B cell (primary cell): ENCODE measurements around the gene PON3. TPM values are rescaled to one million over a fixed set of nuclear protein-coding genes. Genes with fewer than 3 reads are reported as not detected.

ENCODE experiments used
- ATAC-seq: fragments of 200-7000 bp; cut with Tn5 transposase; one replicate; pipeline ENCODE4 v1.10.0; 2021; ENCODE audit warnings: low read depth, mild to moderate bottlenecking, moderate number of reproducible peaks, moderate library complexity
- CTCF ChIA-PET: fragments of 350-600 bp; sonication (Branson Sonifier 250); formaldehyde crosslinking; loops from one replicate; lab custom pipeline; 2021; ENCODE audit warnings: antibody characterized with exemption, inconsistent platforms; lab: Charles Lee
- POLR2A ChIA-PET: fragments of 350-600 bp; sonication (Branson Sonifier 250); formaldehyde crosslinking; loops from one replicate; lab custom pipeline; 2021; ENCODE audit warnings: antibody characterized with exemption; lab: Charles Lee
- DNase-seq: peaks from one replicate; pipeline ENCODE4 v3.0.0; 2013
- H2AFZ ChIP-seq: 2 replicates; pipeline ENCODE4 v1.6.1; 2012; ENCODE audit warnings: mild to moderate bottlenecking, low read depth, low read length; ENCODE audit not compliant: insufficient read depth, poor library complexity, severe bottlenecking
- H3K27ac ChIP-seq, 2 donors: 1 replicate in 1 of 2; 2 replicates in 1 of 2; pipeline ENCODE4 v1.5.1; 2012 to 2013; ENCODE audit warnings: low read length in 2 of 2, mild to moderate bottlenecking in 2 of 2, moderate library complexity in 1 of 2
- H3K27me3 ChIP-seq, 4 experiments: fragments of 200-600 bp in 1 of 4; sonication (generic) in 1 of 4; replicated peaks in 1 of 4; 1 replicate in 2 of 4; 2 replicates in 2 of 4; pipeline versions ENCODE4 v1.6.1 to v1.7.0; 2013 to 2016; ENCODE audit warnings: low read length in 3 of 4, mild to moderate bottlenecking in 2 of 4, mixed read lengths in 1 of 4, moderate library complexity in 1 of 4; ENCODE audit not compliant: insufficient read depth in 4 of 4, control insufficient read depth in 3 of 4; ENCODE audit errors: control extremely low read depth in 1 of 4
- H3K36me3 ChIP-seq, 2 experiments: replicated peaks in 1 of 2; 1 replicate in 1 of 2; 2 replicates in 1 of 2; pipeline versions ENCODE4 v1.6.1 to v1.7.1; 2013; ENCODE audit warnings: low read length in 1 of 2; ENCODE audit not compliant: insufficient read depth in 2 of 2, control insufficient read depth in 1 of 2; ENCODE audit errors: control extremely low read depth in 1 of 2, extremely low read depth in 1 of 2
- H3K4me1 ChIP-seq, 2 donors: fragments of 200-600 bp in 1 of 2; sonication (generic) in 1 of 2; 1 replicate in 1 of 2; 2 replicates in 1 of 2; pipeline versions ENCODE4 v1.5.1 to v1.6.1; 2013 to 2017; ENCODE audit warnings: low read length in 2 of 2; ENCODE audit not compliant: control insufficient read depth in 2 of 2, insufficient read depth in 2 of 2
- H3K4me2 ChIP-seq: replicated peaks from 2 replicates; pipeline ENCODE3; 2012; ENCODE audit warnings: mild to moderate bottlenecking, low read depth, low read length; ENCODE audit not compliant: poor library complexity, severe bottlenecking
- H3K4me3 ChIP-seq, 5 experiments: fragments of 200-600 bp in 1 of 5; sonication (generic) in 1 of 5; 1 replicate in 3 of 5; 2 replicates in 2 of 5; pipeline versions ENCODE4 v1.5.1 to v1.7.0; 2011 to 2016; ENCODE audit warnings: low read length in 4 of 5, mild to moderate bottlenecking in 4 of 5, low read depth in 2 of 5, control low read depth in 1 of 5, moderate library complexity in 1 of 5; ENCODE audit not compliant: insufficient read depth in 1 of 5; ENCODE audit errors: control extremely low read depth in 1 of 5, extremely low read depth in 1 of 5
- H3K79me2 ChIP-seq: fragments of 200-600 bp; sonication (generic); one replicate; pipeline ENCODE4 v1.6.0; 2016; ENCODE audit warnings: low read length; ENCODE audit not compliant: control insufficient read depth, insufficient read depth
- H3K9ac ChIP-seq: fragments of 200-600 bp; sonication (generic); 2 replicates; pipeline ENCODE4 v1.6.1; 2017; ENCODE audit warnings: mild to moderate bottlenecking, low read length, moderate library complexity
- H3K9me3 ChIP-seq, 3 donors: one replicate each; pipeline versions ENCODE4 v1.6.1 to v1.7.1; 2013; ENCODE audit warnings: low read length in 2 of 3; ENCODE audit not compliant: control insufficient read depth in 2 of 3, insufficient read depth in 1 of 3; ENCODE audit errors: control extremely low read depth in 1 of 3
- H4K20me1 ChIP-seq: 2 replicates; pipeline ENCODE4 v1.6.0; 2012; ENCODE audit warnings: mild to moderate bottlenecking, low read length; ENCODE audit not compliant: insufficient read depth, control insufficient read depth, poor library complexity, severe bottlenecking
- H3K27ac Mint-ChIP-seq: one replicate; pipeline ENCODE4 v1.8.0; 2021; ENCODE audit warnings: mixed read lengths
- H3K27me3 Mint-ChIP-seq: one replicate; pipeline ENCODE4 v1.8.0; 2021; ENCODE audit warnings: mixed read lengths
- H3K4me1 Mint-ChIP-seq: one replicate; pipeline ENCODE4 v1.8.0; 2021; ENCODE audit warnings: mixed read lengths
- H3K4me3 Mint-ChIP-seq: one replicate; pipeline ENCODE4 v1.8.0; 2021; ENCODE audit warnings: mixed read lengths
- H3K9me3 Mint-ChIP-seq: one replicate; pipeline ENCODE4 v1.8.0; 2022; ENCODE audit warnings: mixed read lengths; ENCODE audit not compliant: insufficient read depth
- EZH2 ChIP-seq: IDR thresholded peaks from 2 replicates; pipeline ENCODE4 v1.6.1; 2012; ENCODE audit warnings: borderline replicate concordance, low read depth, mild to moderate bottlenecking, moderate library complexity, low read length; ENCODE audit not compliant: insufficient read depth, poor library complexity, severe bottlenecking
- WGBS: methylation state at CpG from one replicate; pipeline ENCODE4 v1.1.5; 2013; ENCODE audit warnings: missing lambda C conversion rate; ENCODE audit not compliant: insufficient coverage; 5-methylcytosine and 5-hydroxymethylcytosine counted together
- intact Hi-C: fragments of 100-400 bp; cut with micrococcal nuclease; formaldehyde crosslinking; loops from one replicate; pipeline ENCODE4 v1.10.0; 2022
- polyA plus RNA-seq: library from polyadenylated mRNA; depleted of rRNA; stranded (reverse); fragments of >200 nt; gene quantifications from 2 replicates; pipeline ENCODE4 v1.2.3, GENCODE V29; 2012
- total RNA-seq, 2 donors: library from RNA; stranded (reverse); fragments of 120-200 nt in 1 of 2; gene quantifications; 1 replicate in 1 of 2; 2 replicates in 1 of 2; pipeline versions ENCODE4 v1.2.3 to v1.2.4, GENCODE V29; 2013 to 2022
- TF ChIP-seq, protein P1 (sequence below): fragments of 200-600 bp; IDR thresholded peaks from one replicate; pipeline ENCODE4 v1.8.0; 2022; ENCODE audit warnings: antibody characterized with exemption, mild to moderate bottlenecking

Gene PON3
- total and polyA plus RNA-seq, 2 donors (not counting 1 experiment from before 2014, with no cell fraction given), result not detected

DNA sequence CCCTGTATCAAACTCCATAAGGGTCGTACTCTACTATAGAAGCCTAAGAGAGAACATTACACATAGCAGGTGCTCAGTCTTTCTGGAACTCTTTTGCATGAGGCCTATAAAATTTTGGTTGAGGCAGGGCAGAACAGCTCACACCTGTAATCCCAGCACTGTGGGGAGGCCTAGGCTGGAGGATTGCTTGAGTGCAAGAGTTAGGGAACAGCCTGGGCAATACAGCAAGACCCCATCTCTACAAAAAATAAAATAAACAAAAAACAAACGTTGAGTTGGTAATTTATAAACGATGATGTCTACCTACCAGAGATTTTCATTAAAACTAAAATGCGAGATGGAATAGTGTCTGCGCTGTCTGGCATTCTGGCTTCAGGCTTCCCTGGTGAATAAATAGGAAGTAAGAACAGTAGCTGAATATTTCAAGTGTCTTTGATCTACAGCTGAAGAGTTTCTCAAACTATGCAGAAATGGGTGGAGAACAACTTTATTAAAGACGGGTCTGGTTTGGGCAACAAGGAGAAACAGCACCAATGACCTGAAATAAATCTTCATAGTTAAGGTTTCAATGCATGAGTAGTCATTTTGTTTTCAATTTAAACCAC is 37.9 kb upstream of the PON3 start:
- H3K27ac ChIP-seq, result peak overlapping the region in 1 of 2 donors; percentile 73
- no peaks in the 10 kb centered on the region for H4K20me1 ChIP-seq
- H3K4me1 ChIP-seq, result peaks cover 7 to 16% of the 10 kb centered on the region in 2 donors
- ATAC-seq (no peak), DNase-seq (no peak)
- H3K4me2 ChIP-seq, result peak overlapping the region; percentile 92
- 57% methylated on average over 3 of the region's 6 CpGs for WGBS
- Mint-ChIP-seq H3K27ac (peak overlapping the region; percentile 1), H3K4me1 (peaks cover 16% of the 10 kb centered on the region), H3K4me3 (peak overlapping the region; percentile 70), H3K9me3 (no peaks in the 10 kb centered on the region), H3K27me3 (peaks cover 3% of the 10 kb centered on the region)
- no peaks in the 10 kb centered on the region for H3K27me3 ChIP-seq
- no peaks in the 10 kb centered on the region for H3K9me3 ChIP-seq
- TF ChIP-seq EZH2, result no peak
- TF ChIP-seq, protein P1, sequence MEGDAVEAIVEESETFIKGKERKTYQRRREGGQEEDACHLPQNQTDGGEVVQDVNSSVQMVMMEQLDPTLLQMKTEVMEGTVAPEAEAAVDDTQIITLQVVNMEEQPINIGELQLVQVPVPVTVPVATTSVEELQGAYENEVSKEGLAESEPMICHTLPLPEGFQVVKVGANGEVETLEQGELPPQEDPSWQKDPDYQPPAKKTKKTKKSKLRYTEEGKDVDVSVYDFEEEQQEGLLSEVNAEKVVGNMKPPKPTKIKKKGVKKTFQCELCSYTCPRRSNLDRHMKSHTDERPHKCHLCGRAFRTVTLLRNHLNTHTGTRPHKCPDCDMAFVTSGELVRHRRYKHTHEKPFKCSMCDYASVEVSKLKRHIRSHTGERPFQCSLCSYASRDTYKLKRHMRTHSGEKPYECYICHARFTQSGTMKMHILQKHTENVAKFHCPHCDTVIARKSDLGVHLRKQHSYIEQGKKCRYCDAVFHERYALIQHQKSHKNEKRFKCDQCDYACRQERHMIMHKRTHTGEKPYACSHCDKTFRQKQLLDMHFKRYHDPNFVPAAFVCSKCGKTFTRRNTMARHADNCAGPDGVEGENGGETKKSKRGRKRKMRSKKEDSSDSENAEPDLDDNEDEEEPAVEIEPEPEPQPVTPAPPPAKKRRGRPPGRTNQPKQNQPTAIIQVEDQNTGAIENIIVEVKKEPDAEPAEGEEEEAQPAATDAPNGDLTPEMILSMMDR, result no peak
- ChIA-PET POLR2A (no interaction called here), CTCF (interaction anchor here (0.6 kb wide), 1 partner anchor 29 kb away, joined by 3 read pairs; no protein-coding TSS in a partner anchor)
- peak overlapping the region; percentile 79 for H3K9ac ChIP-seq
- H3K4me3 ChIP-seq, result peak overlapping the region; percentile 47 to 76 (median 64)
- intact Hi-C loops, result no loop called here
- peak overlapping the region; percentile 95 for H2AFZ ChIP-seq
- no peaks in the 10 kb centered on the region for H3K79me2 ChIP-seq
- no peaks in the 10 kb centered on the region for H3K36me3 ChIP-seq

DNA sequence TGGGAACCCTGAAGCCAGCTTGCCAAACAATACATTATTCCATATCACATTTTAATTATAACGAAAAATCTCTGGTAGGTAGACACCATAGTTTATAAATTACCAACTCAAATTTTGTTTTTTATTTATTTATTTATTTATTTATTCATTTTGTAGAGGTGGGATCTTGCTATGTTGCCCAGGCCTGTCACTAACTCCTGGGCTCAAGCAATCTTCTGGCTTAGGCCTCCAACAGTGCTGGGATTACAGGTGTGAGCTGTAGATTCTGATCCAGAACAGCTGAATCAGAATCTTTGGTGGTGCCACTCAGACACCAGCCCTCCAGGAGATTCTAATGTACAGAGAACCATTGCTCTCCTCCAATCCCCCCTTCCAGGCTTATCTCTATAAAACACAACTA is 37.0 kb upstream of the PON3 start:
- Mint-ChIP-seq H3K27ac (no peak overlapping the region), H3K4me3 (no peak overlapping the region), H3K4me1 (peaks cover 16% of the 10 kb centered on the region), H3K27me3 (peaks cover 3% of the 10 kb centered on the region), H3K9me3 (no peaks in the 10 kb centered on the region)
- CTCF ChIA-PET, result no interaction called here
- H3K9me3 ChIP-seq, result no peaks in the 10 kb centered on the region
- H3K4me3 ChIP-seq, result no peak overlapping the region
- intact Hi-C loops, result no loop called here
- H3K9ac ChIP-seq, result no peak overlapping the region
- TF ChIP-seq EZH2, result no peak
- TF ChIP-seq, protein P1, result no peak
- POLR2A ChIA-PET, result no interaction called here
- H3K4me1 ChIP-seq, result peaks cover 7 to 16% of the 10 kb centered on the region in 2 donors
- no peak overlapping the region for H2AFZ ChIP-seq
- DNase-seq (no peak), ATAC-seq (no peak)
- no peak overlapping the region for H3K4me2 ChIP-seq
- no peak overlapping the region for H3K27ac ChIP-seq
- H3K27me3 ChIP-seq, result no peaks in the 10 kb centered on the region
- no CpG with 5 or more reads among the region's 1 CpG for WGBS
- no peaks in the 10 kb centered on the region for H3K36me3 ChIP-seq
- no peaks in the 10 kb centered on the region for H3K79me2 ChIP-seq
- H4K20me1 ChIP-seq, result no peaks in the 10 kb centered on the region
